Spleen (tissue), 13 donors: ENCODE measurements around the gene SGTA. TPM values are rescaled to one million over a fixed set of nuclear protein-coding genes. Genes with fewer than 3 reads are reported as not detected.

ENCODE experiments used
- DNase-seq: peaks from one replicate; pipeline ENCODE4 v3.0.0-alpha.2; 2020
- H3K27ac ChIP-seq, 8 donors: fragments of 200-600 bp; sonication (generic) in 7 of 8; 1 replicate in 4 of 8; 2 replicates in 4 of 8; pipeline versions ENCODE4 v1.5.0 to v1.8.0; 2016 to 2021; ENCODE audit warnings: inconsistent platforms in 4 of 8, mild to moderate bottlenecking in 4 of 8, moderate library complexity in 1 of 8
- H3K27me3 ChIP-seq, 7 donors: fragments of 200-600 bp; sonication (generic) in 6 of 7; replicated peaks in 1 of 7; 1 replicate in 4 of 7; 2 replicates in 3 of 7; pipeline versions ENCODE4 v1.5.0 to v1.8.0; 2016 to 2021; ENCODE audit warnings: inconsistent platforms in 3 of 7, mild to moderate bottlenecking in 1 of 7
- H3K36me3 ChIP-seq, 6 donors: fragments of 200-600 bp; sonication (generic) in 5 of 6; 1 replicate in 4 of 6; 2 replicates in 2 of 6; pipeline versions ENCODE4 v1.5.0 to v1.8.0; 2016 to 2021; ENCODE audit warnings: inconsistent platforms in 2 of 6
- H3K4me1 ChIP-seq, 6 donors: fragments of 200-600 bp; sonication (generic) in 5 of 6; 1 replicate in 3 of 6; 2 replicates in 3 of 6; pipeline versions ENCODE4 v1.5.0 to v1.8.0; 2016 to 2021; ENCODE audit warnings: inconsistent platforms in 3 of 6
- H3K4me3 ChIP-seq, 8 donors: fragments of 200-600 bp; sonication (generic) in 7 of 8; 1 replicate in 4 of 8; 2 replicates in 4 of 8; pipeline versions ENCODE4 v1.5.0 to v1.8.0; 2016 to 2021; ENCODE audit warnings: inconsistent platforms in 4 of 8, mild to moderate bottlenecking in 4 of 8, moderate library complexity in 2 of 8
- H3K9me3 ChIP-seq, 8 donors: fragments of 200-600 bp; sonication (generic) in 7 of 8; 1 replicate in 4 of 8; 2 replicates in 4 of 8; pipeline versions ENCODE4 v1.5.0 to v1.8.0; 2016 to 2021; ENCODE audit warnings: inconsistent platforms in 4 of 8
- POLR2A ChIP-seq, 3 donors: fragments of 450-650 bp; IDR thresholded peaks; one replicate each; pipeline ENCODE4 v1.5.1; 2017; ENCODE audit warnings: antibody characterized with exemption in 3 of 3, mild to moderate bottlenecking in 1 of 3
- POLR2AphosphoS5 ChIP-seq, 3 donors: sonication (generic); formaldehyde crosslinking; IDR thresholded peaks; one replicate each; pipeline ENCODE4 v1.5.1; 2017; ENCODE audit warnings: antibody characterized with exemption in 3 of 3
- WGBS, 5 donors: extraction: QIAGEN DNeasy Blood & Tissue Kit in 3 of 5; methylation state at CpG; one replicate each; pipeline versions ENCODE4 v1.1.5 to v1.1.7; 2013 to 2018; 5-methylcytosine and 5-hydroxymethylcytosine counted together
- intact Hi-C: fragments of 100-400 bp; cut with DNase I; formaldehyde crosslinking; loops from one replicate; pipeline ENCODE4 v1.15.0; 2023; ENCODE audit warnings: low total_unique reads
- long read RNA-seq, 2 donors: transcript quantifications; one replicate each; lab custom pipeline, GENCODE V29; 2026
- polyA plus RNA-seq, 3 donors: library from polyadenylated mRNA; stranded (reverse); fragments of 200-250 nt; gene quantifications; one replicate each; pipeline ENCODE4 v1.2.1, GENCODE V29; 2013
- total RNA-seq, 7 donors: library from RNA; depleted of rRNA in 3 of 7; stranded (reverse); fragments of >200 nt in 3 of 7; fragmentation: NEBNext Ultra II Directional in 4 of 7; extraction: Animal tissue kit (Norgen Biotek cat#: 25700) in 4 of 7; gene quantifications; one replicate each; pipeline versions ENCODE4 v1.1.0 to v1.2.1, GENCODE V29; 2016 to 2021
- TF ChIP-seq, protein P1 (sequence below), 11 experiments: fragments of 200-600 bp in 7 of 11; fragments of 450-650 bp in 4 of 11; sonication (generic) in 4 of 11; IDR thresholded peaks in 8 of 11; conservative IDR thresholded peaks in 3 of 11; 1 replicate in 7 of 11; 2 replicates in 4 of 11; pipeline versions ENCODE4 v1.4.0 to v1.8.0; 2016 to 2021; ENCODE audit warnings: antibody characterized with exemption in 11 of 11, inconsistent platforms in 4 of 11, mild to moderate bottlenecking in 1 of 11
- donor health status: healthy with polysubstance abuse.
- donor health status: DM: no; HTN: no; CAD: no; lungs with moderate emphysema.
- donor health status: DM: no; HTN: no; CAD: no.
- donor health status: Bipolar disorder and iron deficiency.
- donor health status: healthy.
- donor health status: DM: no; HTN: no; CAD: no.
- donor health status: DM: yes; HTN: yes; CAD: no.

The SGTA gene
- 10 to 100 TPM; 39.7 to 59.7 (median 46.5) TPM for total RNA-seq
- polyA plus RNA-seq = 10 to 100 TPM; 36.5 to 63.0 (median 40.0) TPM
- long read RNA-seq, donor 1, transcript SGTA-201 (12 exons, 2,330 nt) = major isoform, 7 of 7 reads
- long read RNA-seq, donor 1, partial matches to known transcripts = 0 of 7 reads
- long read RNA-seq, donor 1, other reads (novel, unspliced or antisense) = 0 of 7 reads
- long read RNA-seq, donor 2, transcript SGTA-201 (12 exons, 2,330 nt) = major isoform, 12 of 13 reads
- long read RNA-seq, donor 2, partial matches to known transcripts = 0 of 13 reads
- long read RNA-seq, donor 2, other reads (novel, unspliced or antisense) = 0 of 13 reads

- 1 to 2% (median 1%) methylated on average over 43 to 68 of the region's 68 CpGs for WGBS, 5 donors
- TF ChIP-seq POLR2AphosphoS5 (IDR thresholded peaks at IDR 0.05) (peak; percentile 94 to 96 (median 94)), POLR2A (IDR thresholded peaks at IDR 0.05) (peak in 1 of 3 donors; percentile 38)
- TF ChIP-seq, protein P1, sequence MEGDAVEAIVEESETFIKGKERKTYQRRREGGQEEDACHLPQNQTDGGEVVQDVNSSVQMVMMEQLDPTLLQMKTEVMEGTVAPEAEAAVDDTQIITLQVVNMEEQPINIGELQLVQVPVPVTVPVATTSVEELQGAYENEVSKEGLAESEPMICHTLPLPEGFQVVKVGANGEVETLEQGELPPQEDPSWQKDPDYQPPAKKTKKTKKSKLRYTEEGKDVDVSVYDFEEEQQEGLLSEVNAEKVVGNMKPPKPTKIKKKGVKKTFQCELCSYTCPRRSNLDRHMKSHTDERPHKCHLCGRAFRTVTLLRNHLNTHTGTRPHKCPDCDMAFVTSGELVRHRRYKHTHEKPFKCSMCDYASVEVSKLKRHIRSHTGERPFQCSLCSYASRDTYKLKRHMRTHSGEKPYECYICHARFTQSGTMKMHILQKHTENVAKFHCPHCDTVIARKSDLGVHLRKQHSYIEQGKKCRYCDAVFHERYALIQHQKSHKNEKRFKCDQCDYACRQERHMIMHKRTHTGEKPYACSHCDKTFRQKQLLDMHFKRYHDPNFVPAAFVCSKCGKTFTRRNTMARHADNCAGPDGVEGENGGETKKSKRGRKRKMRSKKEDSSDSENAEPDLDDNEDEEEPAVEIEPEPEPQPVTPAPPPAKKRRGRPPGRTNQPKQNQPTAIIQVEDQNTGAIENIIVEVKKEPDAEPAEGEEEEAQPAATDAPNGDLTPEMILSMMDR (IDR thresholded peaks at IDR 0.05 in 8 of 11, conservative IDR thresholded peaks at IDR 0.05 in 3 of 11) = peak; percentile 44 to 83 (median 73)
- Histone ChIP-seq H3K27me3 (no peaks in the 10 kb centered on the region), H3K27ac (peak within 1 kb of the TSS; percentile 55 to 97 (median 94)), H3K4me3 (peak within 1 kb of the TSS; percentile 74 to 91 (median 88)), H3K4me1 (peaks cover 37 to 94% (median 72%) of the 10 kb centered on the region in 6 donors), H3K9me3 (no peaks in the 10 kb centered on the region), H3K36me3 (peaks cover 0 to 14% (median 0%) of the 10 kb centered on the region in 6 donors)
- intact Hi-C loops = no loop called here
- peak; percentile 98 for DNase-seq
Measured at GRCh38 chr19:2782936-2783780, at the start of gene SGTA. SGTA (minus strand) TSS chr19:2783273; CDS start chr19:2769068, 14,205 bp downstream.

GRCh38 chr19:2827840-2828489 is 44.9 kb upstream of the SGTA start:
- peaks cover 0 to 66% (median 49%) of the 10 kb centered on the region in 8 donors for H3K9me3 ChIP-seq

GRCh38 chr19:2827022-2827421 is 43.9 kb upstream of the SGTA start:
- intact Hi-C loops = no loop called here
- DNase-seq = no peak
- Histone ChIP-seq H3K4me1 (no peaks in the 10 kb centered on the region), H3K27me3 (no peaks in the 10 kb centered on the region), H3K9me3 (peaks cover 0 to 56% (median 40%) of the 10 kb centered on the region in 8 donors), H3K27ac (no peak overlapping the region), H3K36me3 (peaks cover 0 to 63% (median 8%) of the 10 kb centered on the region in 6 donors), H3K4me3 (no peak overlapping the region)
- 91 to 97% (median 93%) methylated on average over 2 of the region's 2 CpGs for WGBS, 5 donors
- TF ChIP-seq, protein P1 (IDR thresholded peaks at IDR 0.05 in 8 of 11, conservative IDR thresholded peaks at IDR 0.05 in 3 of 11) = no peak
- TF ChIP-seq POLR2AphosphoS5 (IDR thresholded peaks at IDR 0.05) (no peak), POLR2A (IDR thresholded peaks at IDR 0.05) (no peak)

More at GRCh38 chr19:2827840-2828489, 44.9 kb upstream of the SGTA start:
- TF ChIP-seq, protein P1 (IDR thresholded peaks at IDR 0.05 in 8 of 11, conservative IDR thresholded peaks at IDR 0.05 in 3 of 11) = no peak
- TF ChIP-seq POLR2A (IDR thresholded peaks at IDR 0.05) = no peak
- TF ChIP-seq POLR2AphosphoS5 (IDR thresholded peaks at IDR 0.05) = no peak
- H3K4me1 ChIP-seq = no peaks in the 10 kb centered on the region
- DNase-seq = no peak
- H3K36me3 ChIP-seq = peaks cover 0 to 70% (median 17%) of the 10 kb centered on the region in 6 donors
- H3K27me3 ChIP-seq = no peaks in the 10 kb centered on the region
- intact Hi-C loops = no loop called here
- no peak overlapping the region for H3K4me3 ChIP-seq
- H3K27ac ChIP-seq = no peak overlapping the region
- WGBS, 5 donors = 77 to 88% (median 85%) methylated on average over 13 of the region's 13 CpGs
